Prostate gland (tissue), 2 donors: ENCODE measurements around the gene CNTNAP2. TPM values are rescaled to one million over a fixed set of nuclear protein-coding genes. Genes with fewer than 3 reads are reported as not detected.

Experiments used
- DNase-seq: peaks from one replicate; pipeline ENCODE4 v3.0.0-alpha.2; 2019; ENCODE audit warnings: low spot score
- H3K27ac ChIP-seq, 2 donors: fragments of 200-600 bp; sonication (generic); 2 replicates each; pipeline ENCODE4 v1.5.1; 2017 to 2019
- H3K27me3 ChIP-seq: fragments of 200-600 bp; sonication (generic); replicated peaks from 2 replicates; pipeline ENCODE4 v1.5.1; 2019; ENCODE audit not compliant: insufficient read depth
- H3K36me3 ChIP-seq, 2 donors: fragments of 200-600 bp; sonication (generic); 1 replicate in 1 of 2; 2 replicates in 1 of 2; pipeline versions ENCODE4 v1.5.1 to v1.8.1; 2017 to 2019
- H3K4me1 ChIP-seq: fragments of 200-600 bp; sonication (generic); replicated peaks from 2 replicates; pipeline ENCODE4 v1.5.1; 2019
- H3K4me3 ChIP-seq, 2 donors: fragments of 200-600 bp; sonication (generic); 2 replicates each; pipeline ENCODE4 v1.5.1; 2017 to 2019
- H3K9me3 ChIP-seq: fragments of 200-600 bp; sonication (generic); 2 replicates; pipeline ENCODE4 v1.5.1; 2017
- CTCF ChIP-seq, 4 experiments: fragments of 200-600 bp in 2 of 4; fragments of 450-650 bp in 2 of 4; sonication (generic) in 2 of 4; IDR thresholded peaks; 1 replicate in 3 of 4; 2 replicates in 1 of 4; pipeline ENCODE4 v1.5.1; 2016 to 2019; ENCODE audit warnings: antibody characterized with exemption in 4 of 4, mild to moderate bottlenecking in 2 of 4, moderate library complexity in 2 of 4
- POLR2A ChIP-seq: fragments of 450-650 bp; IDR thresholded peaks from one replicate; pipeline ENCODE4 v1.6.1; 2016; ENCODE audit warnings: antibody characterized with exemption, mild to moderate bottlenecking
- POLR2AphosphoS5 ChIP-seq: sonication (generic); formaldehyde crosslinking; IDR thresholded peaks from one replicate; pipeline ENCODE4 v1.6.1; 2017; ENCODE audit warnings: antibody characterized with exemption
- WGBS: methylation state at CpG from one replicate; pipeline ENCODE4 v1.1.5; 2018; 5-methylcytosine and 5-hydroxymethylcytosine counted together
- intact Hi-C: fragments of 100-400 bp; cut with DNase I; formaldehyde crosslinking; loops from one replicate; pipeline ENCODE4 v1.14.2; 2022
- total RNA-seq, 2 donors: library from RNA; depleted of rRNA; stranded (reverse); fragments of >200 nt; gene quantifications; one replicate each; pipeline ENCODE4 v1.1.0, GENCODE V29; 2016

Gene CNTNAP2
- total RNA-seq, 2 donors from 2014 or later, result 10.6 to 43.7 TPM

GRCh38 chr7:146876411-146876810, 759.8 kb downstream of the CNTNAP2 start:
- H3K4me3 ChIP-seq, result no peak overlapping the region
- H3K27me3 ChIP-seq, result no peaks in the 10 kb centered on the region
- no peaks in the 10 kb centered on the region for H3K9me3 ChIP-seq
- intact Hi-C loops, result no loop called here
- TF ChIP-seq CTCF (IDR thresholded peaks at IDR 0.05) (no peak), POLR2AphosphoS5 (no peak), POLR2A (no peak)
- WGBS, result 57% methylated on average over 3 of the region's 3 CpGs
- H3K27ac ChIP-seq, result no peak overlapping the region
- no peak for DNase-seq
- H3K36me3 ChIP-seq, result no peaks in the 10 kb centered on the region
- no peaks in the 10 kb centered on the region for H3K4me1 ChIP-seq

- no peaks in the 10 kb centered on the region for H3K9me3 ChIP-seq
- H3K4me3 ChIP-seq, result no peak overlapping the region
- no peak for DNase-seq
- no peak overlapping the region for H3K27ac ChIP-seq
- no peaks in the 10 kb centered on the region for H3K27me3 ChIP-seq
- H3K36me3 ChIP-seq, result no peaks in the 10 kb centered on the region
- no peak for TF ChIP-seq POLR2A
- TF ChIP-seq POLR2AphosphoS5, result no peak
- no peak for TF ChIP-seq CTCF (IDR thresholded peaks at IDR 0.05)
- 93% methylated on average over 1 of the region's 1 CpG for WGBS
- no peaks in the 10 kb centered on the region for H3K4me1 ChIP-seq
- intact Hi-C loops, result no loop called here
Observed at GRCh38 chr7:146878901-146879300, 762.3 kb downstream of the CNTNAP2 start.

- H3K36me3 ChIP-seq, result no peaks in the 10 kb centered on the region
- H3K27me3 ChIP-seq, result no peaks in the 10 kb centered on the region
- no peak for TF ChIP-seq POLR2A
- no peak for TF ChIP-seq POLR2AphosphoS5
- no peak for TF ChIP-seq CTCF (IDR thresholded peaks at IDR 0.05)
- intact Hi-C loops, result no loop called here
- H3K4me1 ChIP-seq, result no peaks in the 10 kb centered on the region
- no peak for DNase-seq
- no peak overlapping the region for H3K4me3 ChIP-seq
- 28% methylated on average over 2 of the region's 2 CpGs for WGBS
- H3K9me3 ChIP-seq, result no peaks in the 10 kb centered on the region
- no peak overlapping the region for H3K27ac ChIP-seq
Observed at GRCh38 chr7:146885231-146885630, 768.6 kb downstream of the CNTNAP2 start.

GRCh38 chr7:146889806-146890555, 773.4 kb downstream of the CNTNAP2 start:
- H3K36me3 ChIP-seq, result no peaks in the 10 kb centered on the region
- WGBS, result 78% methylated on average over 6 of the region's 6 CpGs
- H3K9me3 ChIP-seq, result no peaks in the 10 kb centered on the region
- H3K4me1 ChIP-seq, result no peaks in the 10 kb centered on the region
- no peaks in the 10 kb centered on the region for H3K27me3 ChIP-seq
- TF ChIP-seq CTCF (IDR thresholded peaks at IDR 0.05) (no peak), POLR2AphosphoS5 (no peak), POLR2A (no peak)
- no peak for DNase-seq
- intact Hi-C loops, result no loop called here
- no peak overlapping the region for H3K27ac ChIP-seq
- H3K4me3 ChIP-seq, result no peak overlapping the region

GRCh38 chr7:146892151-146892550, 775.5 kb downstream of the CNTNAP2 start:
- H3K27ac ChIP-seq, result no peak overlapping the region
- no peaks in the 10 kb centered on the region for H3K27me3 ChIP-seq
- no peak for DNase-seq
- TF ChIP-seq POLR2A, result no peak
- TF ChIP-seq POLR2AphosphoS5, result no peak
- no peak for TF ChIP-seq CTCF (IDR thresholded peaks at IDR 0.05)
- no peak overlapping the region for H3K4me3 ChIP-seq
- H3K4me1 ChIP-seq, result no peaks in the 10 kb centered on the region
- whole genome bisulfite sequencing, result 52% methylated on average over 2 of the region's 2 CpGs
- H3K9me3 ChIP-seq, result no peaks in the 10 kb centered on the region
- no peaks in the 10 kb centered on the region for H3K36me3 ChIP-seq
- intact Hi-C loops, result no loop called here
